GM12878 (cell line): ENCODE measurements around the gene PRR16. TPM values are rescaled to one million over a fixed set of nuclear protein-coding genes. Genes with fewer than 3 reads are reported as not detected.

ENCODE experiments used
- ATAC-seq: fragments of 200-7000 bp; cut with Tn5 transposase; 3 replicates; pipeline ENCODE4 v1.9.1; 2020; ENCODE audit warnings: mild to moderate bottlenecking, moderate library complexity
- BruUV-seq: library from RNA; stranded (reverse); fragments of 400-500 nt; replicated peaks from 2 replicates; lab custom pipeline; 2021; lab: Mats Ljungman, UMichigan
- CTCF ChIA-PET: fragments of 300-600 bp; sonication (Branson Sonifier 250); formaldehyde crosslinking; extraction: SDS; loops from one replicate; lab custom pipeline; 2021; ENCODE audit warnings: inconsistent platforms; lab: Yijun Ruan, JAX
- POLR2A ChIA-PET: fragments of 350-600 bp; formaldehyde crosslinking; extraction: SDS; loops from one replicate; lab custom pipeline; 2021; ENCODE audit warnings: inconsistent platforms; lab: Charles Lee
- RAD21 ChIA-PET: fragments of 300-600 bp; sonication (Branson Sonifier 250); formaldehyde crosslinking; loops from one replicate; lab custom pipeline; 2023; ENCODE audit warnings: antibody characterized with exemption; ENCODE audit not compliant: unreplicated experiment; lab: Charles Lee
- SMC1A ChIA-PET: fragments of 300-600 bp; sonication (Branson Sonifier 250); formaldehyde crosslinking; loops from one replicate; lab custom pipeline; 2023; ENCODE audit not compliant: unreplicated experiment, uncharacterized antibody; lab: Charles Lee
- DNase-seq: peaks from one replicate; pipeline ENCODE4 v3.0.0-alpha.2; 2011; ENCODE audit warnings: low read depth, low spot score
- FAIRE-seq: peaks from 3 replicates; lab custom pipeline; 2011; peaks lifted over from hg19 to GRCh38; lab: Jason Lieb, UNC
- H2AFZ ChIP-seq: 2 replicates; pipeline ENCODE4 v1.6.0; 2011; ENCODE audit warnings: low read depth, low read length, control low read depth; ENCODE audit not compliant: control insufficient read depth
- H3K27ac ChIP-seq: 2 replicates; pipeline ENCODE4 v1.5.1; 2011; ENCODE audit warnings: control low read depth; ENCODE audit not compliant: control insufficient read depth, insufficient read depth
- H3K27me3 ChIP-seq, 2 experiments: replicated peaks in 1 of 2; 2 replicates each; pipeline versions ENCODE4 v1.6.0 to v1.6.1; 2011; ENCODE audit warnings: low read length in 1 of 2; ENCODE audit not compliant: control insufficient read depth in 2 of 2, insufficient read depth in 2 of 2
- H3K36me3 ChIP-seq, 2 experiments: 2 replicates each; pipeline ENCODE4 v1.5.1; 2011; ENCODE audit warnings: low read length in 1 of 2; ENCODE audit not compliant: control insufficient read depth in 2 of 2, insufficient read depth in 2 of 2
- H3K4me1 ChIP-seq: 2 replicates; pipeline ENCODE4 v1.6.1; 2011; ENCODE audit warnings: mild to moderate bottlenecking, low read length, moderate library complexity, mixed read lengths; ENCODE audit not compliant: control insufficient read depth, insufficient read depth
- H3K4me2 ChIP-seq: 2 replicates; pipeline ENCODE4 v1.6.0; 2011; ENCODE audit warnings: control low read depth; ENCODE audit not compliant: control insufficient read depth, insufficient read depth
- H3K4me3 ChIP-seq: fragments of 200-600 bp; sonication (generic); 2 replicates; pipeline ENCODE4 v1.5.1; 2016
- H3K79me2 ChIP-seq: 2 replicates; pipeline ENCODE4 v1.6.0; 2011; ENCODE audit warnings: low read length; ENCODE audit not compliant: control insufficient read depth, insufficient read depth
- H3K9ac ChIP-seq: 2 replicates; pipeline ENCODE4 v1.8.0; 2011; ENCODE audit warnings: low read length, control low read depth, mixed read lengths; ENCODE audit not compliant: control insufficient read depth, insufficient read depth
- H3K9me3 ChIP-seq: replicated peaks from 3 replicates; pipeline ENCODE4 v1.5.1; 2011; ENCODE audit warnings: mild to moderate bottlenecking, low read length; ENCODE audit not compliant: control insufficient read depth, insufficient read depth
- H4K20me1 ChIP-seq: 2 replicates; pipeline ENCODE4 v1.6.0; 2011; ENCODE audit not compliant: control insufficient read depth, insufficient read depth
- CEBPB ChIP-seq, 2 experiments: fragments of 150-350 bp in 1 of 2; IDR thresholded peaks; 2 replicates each; pipeline ENCODE4 v1.6.1; 2012 to 2014; ENCODE audit warnings: low read depth in 2 of 2, low read length in 2 of 2, borderline replicate concordance in 1 of 2, inconsistent platforms in 1 of 2
- ETV6 ChIP-seq, 2 experiments: fragments of 450-650 bp in 1 of 2; IDR thresholded peaks in 1 of 2; conservative IDR thresholded peaks in 1 of 2; 2 replicates each; pipeline ENCODE4 v1.6.1; 2014; ENCODE audit warnings: antibody characterized with exemption in 1 of 2, borderline replicate concordance in 1 of 2, low read depth in 1 of 2, mild to moderate bottlenecking in 1 of 2, moderate library complexity in 1 of 2
- GABPA ChIP-seq: IDR thresholded peaks from 2 replicates; pipeline ENCODE4 v1.6.1; 2014; ENCODE audit warnings: antibody characterized with exemption, low read depth, mild to moderate bottlenecking, inconsistent platforms
- PAX8 ChIP-seq: fragments of 450-650 bp; IDR thresholded peaks from 2 replicates; pipeline ENCODE4 v1.6.1; 2017; ENCODE audit warnings: mild to moderate bottlenecking, moderate library complexity
- POLR2AphosphoS5 ChIP-seq: IDR thresholded peaks from 2 replicates; pipeline ENCODE4 v1.6.1; 2011; ENCODE audit warnings: mild to moderate bottlenecking, low read length, inconsistent platforms
- RAD21 ChIP-seq: IDR thresholded peaks from 2 replicates; pipeline ENCODE4 v1.6.1; 2011; ENCODE audit warnings: mild to moderate bottlenecking, low read depth, low read length, moderate library complexity; ENCODE audit not compliant: insufficient read depth
- RAD51 ChIP-seq: fragments of 450-650 bp; IDR thresholded peaks from 2 replicates; pipeline ENCODE4 v1.6.1; 2016; ENCODE audit warnings: moderate library complexity, mild to moderate bottlenecking, inconsistent platforms
- YBX1 ChIP-seq: fragments of 450-650 bp; IDR thresholded peaks from 2 replicates; pipeline ENCODE4 v1.6.1; 2016; ENCODE audit warnings: antibody characterized with exemption
- ZNF207 ChIP-seq: fragments of 450-650 bp; IDR thresholded peaks from 2 replicates; pipeline ENCODE4 v1.6.1; 2014; ENCODE audit warnings: antibody characterized with exemption, mild to moderate bottlenecking, borderline replicate concordance
- ZZZ3 ChIP-seq: IDR thresholded peaks from 2 replicates; pipeline ENCODE4 v1.6.1; 2011; ENCODE audit warnings: low read depth; ENCODE audit not compliant: control insufficient read depth, insufficient read length
- WGBS: methylation state at CpG from one replicate; pipeline ENCODE4 v1.1.6; 2016; ENCODE audit warnings: low lambda C conversion rate; ENCODE audit not compliant: insufficient replicate concordance, insufficient coverage; ENCODE audit errors: missing lambda C conversion rate; 5-methylcytosine and 5-hydroxymethylcytosine counted together
- in situ Hi-C: fragments of 300-500 bp; cut with MboI; formaldehyde crosslinking; loops from 9 replicates; pipeline ENCODE4 v1.14.3; 2018; ENCODE audit warnings: mixed read lengths
- intact Hi-C: fragments of 100-400 bp; cut with micrococcal nuclease; formaldehyde crosslinking; loops from one replicate; pipeline ENCODE4 v1.14.2; 2022; ENCODE audit not compliant: unreplicated experiment
- polyA plus RNA-seq, 11 experiments: library from polyadenylated mRNA; depleted of rRNA in 4 of 11; unstranded in 6 of 11; stranded (reverse) in 5 of 11; fragments of >200 nt; fragmentation: Nextera tagmentation in 4 of 11; fragmentation: Illumina TruSeq in 1 of 11; extraction: Ambion mirVana in 4 of 11; extraction: Trizol in 1 of 11; gene quantifications; 1 replicate in 1 of 11; 2 replicates in 10 of 11; pipeline versions ENCODE4 v1.2.1 to v1.2.3, GENCODE V29; 2011 to 2016; ENCODE audit warnings: inconsistent platforms in 2 of 11, missing spikeins in 2 of 11, low read depth in 1 of 11
- total RNA-seq, 4 experiments: library from RNA; depleted of rRNA in 3 of 4; stranded (reverse); fragments of >200 nt in 3 of 4; fragmentation: Illumina TruSeq in 1 of 4; extraction: Trizol in 1 of 4; gene quantifications; 2 replicates each; pipeline versions ENCODE4 v1.2.1 to v1.2.3, GENCODE V29; 2013 to 2021
- TF ChIP-seq, protein P1 (sequence below): fragments of 450-650 bp; IDR thresholded peaks from 2 replicates; pipeline ENCODE4 v1.6.1; 2017; ENCODE audit warnings: mild to moderate bottlenecking

PRR16 gene
- total and polyA plus RNA-seq, 10 of the 15 experiments (the other 5 are each of a cell fraction or from before 2014, with no cell fraction given), result not detected

DNA sequence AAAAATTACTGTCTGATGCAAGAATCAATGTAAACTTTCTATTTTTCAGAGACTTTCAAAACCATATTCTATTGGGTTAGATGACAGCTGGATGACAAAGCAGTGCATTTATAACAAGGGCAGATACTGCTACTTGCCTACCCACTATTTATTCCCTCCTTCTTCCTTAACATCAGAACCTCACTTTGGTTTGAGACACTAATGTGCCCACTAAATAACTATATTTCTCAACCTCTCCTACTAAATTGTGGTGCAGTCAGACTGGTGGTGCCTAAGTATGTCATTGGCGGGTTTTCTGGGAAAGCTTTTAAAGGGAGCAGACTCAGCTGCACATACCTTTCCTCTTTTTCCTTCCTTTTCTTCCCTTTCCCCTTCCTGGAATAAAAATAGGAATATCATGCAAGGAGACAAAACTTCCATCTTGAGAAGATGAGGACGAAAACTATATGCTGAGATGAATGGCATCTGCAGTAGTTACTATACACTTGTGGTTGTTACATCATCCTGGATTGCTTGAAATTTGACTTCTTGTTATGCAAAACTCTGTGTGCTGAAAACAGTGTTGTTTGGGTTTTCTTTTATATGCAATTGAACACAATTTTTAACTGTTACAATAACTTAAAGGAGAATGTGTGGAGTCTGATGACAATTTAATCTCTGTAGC is 43.8 kb downstream of the PRR16 start:
- intact Hi-C loops, result no loop called here
- 13% methylated on average over 2 of the region's 2 CpGs for WGBS
- ChIA-PET RAD21 (no interaction called here), SMC1A (no interaction called here), CTCF (no interaction called here)
- no TSS peak for BruUV-seq
- no peak for DNase-seq
- Histone ChIP-seq H3K4me3 (no peak overlapping the region), H3K4me1 (no peaks in the 10 kb centered on the region), H3K27me3 (no peaks in the 10 kb centered on the region), H3K27ac (no peak overlapping the region), H3K36me3 (no peaks in the 10 kb centered on the region), H3K79me2 (no peaks in the 10 kb centered on the region), H4K20me1 (no peaks in the 10 kb centered on the region)
- FAIRE-seq, result no peak
- TF ChIP-seq ZZZ3, result no peak
- TF ChIP-seq GABPA, result no peak
- TF ChIP-seq ETV6 (conservative IDR thresholded peaks at IDR 0.05 in 1 of 2, IDR thresholded peaks at IDR 0.05 in 1 of 2; ENCODE audit: borderline replicate concordance in 1 of 2, low read depth in 1 of 2), result no peak
- TF ChIP-seq, all 136 proteins: peak for 0
- no peak for ATAC-seq
- no peak overlapping the region for H3K9ac ChIP-seq
- H2AFZ ChIP-seq, result no peak overlapping the region
- POLR2A ChIA-PET, result no interaction called here
- in situ Hi-C loops, result no loop called here
- H3K4me2 ChIP-seq, result no peak overlapping the region
- no peaks in the 10 kb centered on the region for H3K9me3 ChIP-seq

DNA sequence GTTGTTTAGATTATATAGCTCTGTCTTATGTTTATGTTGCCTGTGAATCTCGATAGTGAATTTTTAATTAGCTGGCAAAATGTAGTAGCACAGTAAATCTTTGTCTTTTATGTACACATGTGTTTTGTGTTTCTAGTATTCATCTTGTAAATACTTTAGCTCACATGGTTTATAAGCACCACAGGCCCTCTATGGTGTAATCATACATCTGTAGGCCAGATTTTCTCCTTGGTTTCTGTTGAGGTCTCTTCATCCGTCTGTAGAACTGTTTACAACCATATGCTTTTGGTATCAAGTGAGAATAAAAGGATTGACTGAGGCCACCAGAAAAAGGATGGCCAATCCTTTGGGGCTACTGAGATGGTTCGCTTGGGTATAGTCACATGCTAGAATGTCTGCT is 45.0 kb downstream of the PRR16 start:
- no peak for FAIRE-seq
- Histone ChIP-seq H3K9me3 (no peaks in the 10 kb centered on the region), H3K9ac (no peak overlapping the region), H3K4me1 (no peaks in the 10 kb centered on the region), H3K79me2 (no peaks in the 10 kb centered on the region), H3K4me3 (no peak overlapping the region), H3K27me3 (no peaks in the 10 kb centered on the region), H2AFZ (no peak overlapping the region), H3K4me2 (no peak overlapping the region), H4K20me1 (no peaks in the 10 kb centered on the region), H3K27ac (no peak overlapping the region), H3K36me3 (no peaks in the 10 kb centered on the region)
- ATAC-seq, result no peak
- intact Hi-C loops (no loop called here), in situ Hi-C loops (no loop called here)
- BruUV-seq, result no TSS peak
- ChIA-PET RAD21 (no interaction called here), CTCF (no interaction called here), POLR2A (no interaction called here), SMC1A (no interaction called here)
- TF ChIP-seq PAX8 (no peak), RAD21 (no peak), YBX1 (no peak), RAD51 (no peak), CEBPB (IDR thresholded peaks at IDR 0.05; ENCODE audit: borderline replicate concordance in 1 of 2, low read depth in 2 of 2, low read length in 2 of 2) (no peak), POLR2AphosphoS5 (no peak), ZNF207 (no peak)
- TF ChIP-seq, protein P1, sequence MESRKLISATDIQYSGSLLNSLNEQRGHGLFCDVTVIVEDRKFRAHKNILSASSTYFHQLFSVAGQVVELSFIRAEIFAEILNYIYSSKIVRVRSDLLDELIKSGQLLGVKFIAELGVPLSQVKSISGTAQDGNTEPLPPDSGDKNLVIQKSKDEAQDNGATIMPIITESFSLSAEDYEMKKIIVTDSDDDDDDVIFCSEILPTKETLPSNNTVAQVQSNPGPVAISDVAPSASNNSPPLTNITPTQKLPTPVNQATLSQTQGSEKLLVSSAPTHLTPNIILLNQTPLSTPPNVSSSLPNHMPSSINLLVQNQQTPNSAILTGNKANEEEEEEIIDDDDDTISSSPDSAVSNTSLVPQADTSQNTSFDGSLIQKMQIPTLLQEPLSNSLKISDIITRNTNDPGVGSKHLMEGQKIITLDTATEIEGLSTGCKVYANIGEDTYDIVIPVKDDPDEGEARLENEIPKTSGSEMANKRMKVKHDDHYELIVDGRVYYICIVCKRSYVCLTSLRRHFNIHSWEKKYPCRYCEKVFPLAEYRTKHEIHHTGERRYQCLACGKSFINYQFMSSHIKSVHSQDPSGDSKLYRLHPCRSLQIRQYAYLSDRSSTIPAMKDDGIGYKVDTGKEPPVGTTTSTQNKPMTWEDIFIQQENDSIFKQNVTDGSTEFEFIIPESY, result no peak
- no peak for DNase-seq
- 17% methylated on average over 3 of the region's 3 CpGs for WGBS
